ENCODE data around the gene FBXW5. TPM values are rescaled to one million over a fixed set of nuclear protein-coding genes. Genes with fewer than 3 reads are reported as not detected.

The FBXW5 gene
- total RNA-seq, 1 experiment from 2014 or later, result 66.8 TPM

- intact Hi-C loops (cut with micrococcal nuclease; ENCODE audit: unreplicated experiment), result no loop called here
- BruUV-seq (replicated peaks), result no TSS peak
- H3K4me1 Mint-ChIP-seq (ENCODE audit: low read depth, unreplicated experiment), result no peaks in the 10 kb centered on the region
Observed at GRCh38 chr9:136939431-136939995, 5.0 kb downstream of the FBXW5 start.

GRCh38 chr9:136937186-136938001, 7.1 kb downstream of the FBXW5 start:
- no peak overlapping the region for H3K27ac Mint-ChIP-seq (ENCODE audit: unreplicated experiment)
- no peaks in the 10 kb centered on the region for H3K9me3 Mint-ChIP-seq (ENCODE audit: unreplicated experiment)
- Histone ChIP-seq H3K4me1 (no peaks in the 10 kb centered on the region), H3K27me3 (replicated peaks; ENCODE audit: control insufficient read depth, insufficient read depth, low read length) (no peaks in the 10 kb centered on the region), H3K4me3 (ENCODE audit: low read depth, low read length) (no peak overlapping the region), H3K36me3 (ENCODE audit: control insufficient read depth, insufficient read depth, low read length) (peaks cover 1% of the 10 kb centered on the region), H3K9me3 (no peaks in the 10 kb centered on the region)
- H3K27me3 Mint-ChIP-seq (ENCODE audit: insufficient read depth, unreplicated experiment), result no peaks in the 10 kb centered on the region
- BruUV-seq (replicated peaks), result no TSS peak
- TF ChIP-seq, protein P1, sequence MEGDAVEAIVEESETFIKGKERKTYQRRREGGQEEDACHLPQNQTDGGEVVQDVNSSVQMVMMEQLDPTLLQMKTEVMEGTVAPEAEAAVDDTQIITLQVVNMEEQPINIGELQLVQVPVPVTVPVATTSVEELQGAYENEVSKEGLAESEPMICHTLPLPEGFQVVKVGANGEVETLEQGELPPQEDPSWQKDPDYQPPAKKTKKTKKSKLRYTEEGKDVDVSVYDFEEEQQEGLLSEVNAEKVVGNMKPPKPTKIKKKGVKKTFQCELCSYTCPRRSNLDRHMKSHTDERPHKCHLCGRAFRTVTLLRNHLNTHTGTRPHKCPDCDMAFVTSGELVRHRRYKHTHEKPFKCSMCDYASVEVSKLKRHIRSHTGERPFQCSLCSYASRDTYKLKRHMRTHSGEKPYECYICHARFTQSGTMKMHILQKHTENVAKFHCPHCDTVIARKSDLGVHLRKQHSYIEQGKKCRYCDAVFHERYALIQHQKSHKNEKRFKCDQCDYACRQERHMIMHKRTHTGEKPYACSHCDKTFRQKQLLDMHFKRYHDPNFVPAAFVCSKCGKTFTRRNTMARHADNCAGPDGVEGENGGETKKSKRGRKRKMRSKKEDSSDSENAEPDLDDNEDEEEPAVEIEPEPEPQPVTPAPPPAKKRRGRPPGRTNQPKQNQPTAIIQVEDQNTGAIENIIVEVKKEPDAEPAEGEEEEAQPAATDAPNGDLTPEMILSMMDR (IDR thresholded peaks at IDR 0.05; ENCODE audit: insufficient read depth in 1 of 2, low read depth in 1 of 2, low read length in 1 of 2, severe bottlenecking in 1 of 2, unreplicated experiment in 1 of 2), result no peak
- ChIA-PET POLR2A (no interaction called here), CTCF (interaction anchor here (0.6 to 0.9 kb wide), 3 partner anchors 96 to 118 kb away, joined by 3 read pairs; no protein-coding TSS in a partner anchor)
- intact Hi-C loops (cut with micrococcal nuclease; ENCODE audit: unreplicated experiment), result no loop called here
- peaks cover 5% of the 10 kb centered on the region for H3K4me1 Mint-ChIP-seq (ENCODE audit: low read depth, unreplicated experiment)
- H3K4me3 Mint-ChIP-seq (ENCODE audit: unreplicated experiment), result no peak overlapping the region
- H3K36me3 Mint-ChIP-seq (ENCODE audit: insufficient read depth, unreplicated experiment), result peaks cover 69% of the 10 kb centered on the region
- DNase-seq, result no peak

More at GRCh38 chr9:136939431-136939995, 5.0 kb downstream of the FBXW5 start:
- peaks cover 8% of the 10 kb centered on the region; the same call in 1 of the 2 replicates for H3K4me1 ChIP-seq
- ChIA-PET CTCF (no interaction called here), POLR2A (no interaction called here)
- peak overlapping the region; percentile 26 for H3K27ac Mint-ChIP-seq (ENCODE audit: unreplicated experiment)
- H3K36me3 ChIP-seq (ENCODE audit: control insufficient read depth, insufficient read depth, low read length), result peaks cover 1% of the 10 kb centered on the region
- H3K4me3 ChIP-seq (ENCODE audit: low read depth, low read length), result no peak overlapping the region
- TF ChIP-seq, protein P1 (IDR thresholded peaks at IDR 0.05; ENCODE audit: insufficient read depth in 1 of 2, low read depth in 1 of 2, low read length in 1 of 2, severe bottlenecking in 1 of 2, unreplicated experiment in 1 of 2), result no peak
- peaks cover 77% of the 10 kb centered on the region for H3K36me3 Mint-ChIP-seq (ENCODE audit: insufficient read depth, unreplicated experiment)
- no peaks in the 10 kb centered on the region for H3K9me3 ChIP-seq
- DNase-seq, result peak in 1 of 2 experiments; percentile 29
- H3K27me3 ChIP-seq (replicated peaks; ENCODE audit: control insufficient read depth, insufficient read depth, low read length), result no peaks in the 10 kb centered on the region
- no peak overlapping the region for H3K4me3 Mint-ChIP-seq (ENCODE audit: unreplicated experiment)
- H3K27me3 Mint-ChIP-seq (ENCODE audit: insufficient read depth, unreplicated experiment), result no peaks in the 10 kb centered on the region
- no peaks in the 10 kb centered on the region for H3K9me3 Mint-ChIP-seq (ENCODE audit: unreplicated experiment)

DNA sequence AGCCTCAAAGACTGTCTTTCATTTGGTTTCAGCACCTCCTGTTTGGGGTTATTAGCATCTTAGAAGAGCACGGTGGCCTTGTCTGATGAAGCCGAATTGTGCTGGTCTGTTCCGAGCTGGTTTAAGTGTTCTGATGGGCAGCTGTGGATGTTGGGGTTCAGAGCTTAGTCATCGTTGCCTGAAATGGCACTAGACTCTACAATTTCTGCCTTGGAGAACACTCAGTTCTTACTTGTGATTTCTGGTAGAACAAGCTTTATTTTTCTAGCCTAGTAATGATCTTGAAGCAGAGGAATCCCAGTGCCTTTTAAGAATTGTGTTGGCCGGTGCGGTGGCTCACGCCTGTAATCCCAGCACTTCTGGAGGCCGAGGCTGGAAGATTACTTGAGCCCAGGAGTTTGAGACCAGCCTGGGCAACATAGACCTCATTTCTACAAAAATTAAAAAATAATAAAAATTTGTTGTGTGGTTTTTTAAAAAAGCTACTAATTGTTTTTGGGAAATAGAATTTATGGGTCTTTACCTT, 7.8 kb downstream of the FBXW5 start:
- Histone ChIP-seq H3K27me3 (replicated peaks; ENCODE audit: control insufficient read depth, insufficient read depth, low read length) (no peaks in the 10 kb centered on the region), H3K36me3 (ENCODE audit: control insufficient read depth, insufficient read depth, low read length) (peaks cover 1% of the 10 kb centered on the region), H3K4me3 (ENCODE audit: low read depth, low read length) (no peak overlapping the region), H3K4me1 (no peaks in the 10 kb centered on the region), H3K9me3 (peaks cover 3% of the 10 kb centered on the region)
- peaks cover 5% of the 10 kb centered on the region for H3K4me1 Mint-ChIP-seq (ENCODE audit: low read depth, unreplicated experiment)
- TF ChIP-seq, protein P1 (IDR thresholded peaks at IDR 0.05; ENCODE audit: insufficient read depth in 1 of 2, low read depth in 1 of 2, low read length in 1 of 2, severe bottlenecking in 1 of 2, unreplicated experiment in 1 of 2), result no peak
- H3K27ac Mint-ChIP-seq (ENCODE audit: unreplicated experiment), result no peak overlapping the region
- peaks cover 69% of the 10 kb centered on the region for H3K36me3 Mint-ChIP-seq (ENCODE audit: insufficient read depth, unreplicated experiment)
- CTCF ChIA-PET, result interaction anchor here (0.6 to 0.9 kb wide), 2 partner anchors 97 to 99 kb away, joined by 3 read pairs; no protein-coding TSS in a partner anchor
- no peaks in the 10 kb centered on the region for H3K9me3 Mint-ChIP-seq (ENCODE audit: unreplicated experiment)
- POLR2A ChIA-PET, result no interaction called here
- no TSS peak for BruUV-seq (replicated peaks)
- no peak for DNase-seq
- no peak overlapping the region for H3K4me3 Mint-ChIP-seq (ENCODE audit: unreplicated experiment)
- intact Hi-C loops (cut with micrococcal nuclease; ENCODE audit: unreplicated experiment), result no loop called here
- H3K27me3 Mint-ChIP-seq (ENCODE audit: insufficient read depth, unreplicated experiment), result no peaks in the 10 kb centered on the region

Measured in Caco-2 (cell line).